Measurements from ENCODE around the gene TLCD3B. TPM values are rescaled to one million over a fixed set of nuclear protein-coding genes. Genes with fewer than 3 reads are reported as not detected.

TLCD3B gene, protein sequence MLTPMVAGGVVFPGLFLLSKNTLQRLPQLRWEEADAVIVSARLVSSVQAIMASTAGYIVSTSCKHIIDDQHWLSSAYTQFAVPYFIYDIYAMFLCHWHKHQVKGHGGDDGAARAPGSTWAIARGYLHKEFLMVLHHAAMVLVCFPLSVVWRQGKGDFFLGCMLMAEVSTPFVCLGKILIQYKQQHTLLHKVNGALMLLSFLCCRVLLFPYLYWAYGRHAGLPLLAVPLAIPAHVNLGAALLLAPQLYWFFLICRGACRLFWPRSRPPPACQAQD
- 1.3 TPM in 1 of 2 replicates, not detected in the other for total RNA-seq (2014; rRNA removed; shearing (Covaris generic))

DNA sequence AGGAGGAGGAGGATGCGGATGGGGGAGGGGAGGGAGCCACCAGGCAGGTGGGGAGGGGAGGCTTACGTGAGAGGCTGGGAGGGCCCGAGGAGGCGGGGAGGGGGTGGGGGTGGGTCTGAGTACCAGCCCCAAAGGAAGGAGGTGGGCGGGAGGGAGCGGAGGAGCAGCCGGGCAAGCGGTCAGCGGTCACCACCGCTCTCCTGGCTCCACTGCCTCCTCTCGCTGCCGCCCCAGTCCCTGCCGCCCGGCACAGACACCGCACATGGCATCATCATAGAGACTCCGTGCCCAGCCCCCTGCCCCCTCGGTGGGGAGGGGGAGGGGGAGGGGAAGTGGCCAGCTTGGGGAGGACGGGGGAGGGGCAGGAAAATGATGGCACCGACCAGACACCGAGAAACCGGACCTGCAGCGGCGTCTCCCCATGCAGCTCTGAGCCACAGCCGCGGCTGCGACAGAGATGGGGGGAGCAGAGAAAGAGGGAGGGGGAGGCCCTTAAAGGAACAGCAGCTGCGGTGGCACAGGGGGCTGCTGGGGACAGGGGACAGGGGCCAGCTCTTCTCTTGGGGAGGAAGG lies at the start of gene TLCD3B:
TLCD3B (minus strand) TSS at position 431 of the 573 bp plus-strand sequence. CDS start 744 bp downstream, outside the sequence.
- DNase-seq (ENCODE audit: low spot score): peak; percentile 80
- in situ Hi-C loops (cut with HindIII; ENCODE audit: low sequenced_read_pairs): no loop called here

DNA sequence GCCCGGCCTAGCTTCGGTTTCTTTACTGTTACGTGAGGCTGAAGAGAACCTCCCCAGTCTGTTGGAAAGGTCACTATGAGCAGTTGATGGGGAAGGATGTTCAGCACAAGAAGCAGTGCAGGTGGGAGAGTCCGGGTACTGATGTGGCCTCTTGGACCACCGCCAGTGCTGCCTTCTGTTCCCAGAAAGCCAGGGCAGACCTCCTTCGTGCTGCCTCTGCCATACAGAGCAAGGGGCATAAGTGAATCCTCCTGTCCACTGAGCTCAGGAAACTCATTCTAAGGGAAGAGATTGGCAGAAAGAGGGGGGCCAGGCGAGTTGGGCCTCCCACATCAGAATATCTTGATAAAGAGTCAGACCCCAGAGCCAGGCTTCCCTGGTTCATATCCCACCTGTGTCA lies 48.4 kb upstream of the TLCD3B start:
- DNase-seq (ENCODE audit: low spot score): peak; percentile 63
- in situ Hi-C loops (cut with HindIII; ENCODE audit: low sequenced_read_pairs): loop anchor here (5.0 kb wide), 1 partner anchor 38 kb away; no protein-coding TSS in a partner anchor

DNA sequence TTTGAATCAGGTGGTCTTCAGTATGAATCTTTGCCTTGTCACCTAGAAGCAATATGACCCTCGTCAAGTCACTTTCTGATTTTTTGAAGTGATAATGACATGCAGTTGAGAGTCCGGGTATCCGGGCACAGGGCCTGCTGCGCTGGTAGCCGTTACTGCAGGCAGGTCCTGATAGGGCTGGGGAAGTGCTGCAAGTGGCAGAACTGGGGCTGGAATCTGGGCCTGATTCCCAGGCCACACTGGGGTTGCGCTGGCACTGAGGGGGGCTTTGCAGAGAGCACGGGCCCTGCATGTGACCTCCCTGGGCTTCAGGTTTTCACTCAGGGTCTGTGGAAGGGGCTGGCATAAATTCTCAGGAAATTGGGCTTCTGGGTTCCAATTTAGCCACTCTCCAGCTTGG lies 47.7 kb upstream of the TLCD3B start:
- no peak for DNase-seq (ENCODE audit: low spot score)
- in situ Hi-C loops (cut with HindIII; ENCODE audit: low sequenced_read_pairs): loop anchor here (5.0 kb wide), 1 partner anchor 39 kb away; no protein-coding TSS in a partner anchor

DNA sequence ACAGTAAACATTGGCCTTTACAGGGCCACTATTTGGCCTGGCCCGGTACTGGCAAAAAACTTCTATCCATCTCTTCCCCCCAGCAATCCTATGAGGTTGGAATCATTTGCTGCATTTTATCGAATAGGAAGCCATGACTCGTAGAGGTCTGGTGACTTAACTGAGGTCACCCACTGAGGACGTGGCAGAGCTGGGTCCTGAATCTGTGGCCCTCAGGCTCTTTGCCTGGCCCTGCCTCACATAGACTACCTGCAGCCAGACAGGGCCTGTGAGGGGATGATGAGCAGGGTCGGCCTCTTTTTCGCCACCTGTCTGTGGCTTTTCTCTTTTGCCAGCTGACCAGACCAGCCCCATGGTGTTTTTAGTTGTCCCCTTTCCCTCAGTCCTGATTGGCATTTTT lies 46.6 kb upstream of the TLCD3B start:
- in situ Hi-C loops (cut with HindIII; ENCODE audit: low sequenced_read_pairs): loop anchor here (5.0 kb wide), 1 partner anchor 40 kb away; no protein-coding TSS in a partner anchor
- DNase-seq (ENCODE audit: low spot score): no peak

DNA sequence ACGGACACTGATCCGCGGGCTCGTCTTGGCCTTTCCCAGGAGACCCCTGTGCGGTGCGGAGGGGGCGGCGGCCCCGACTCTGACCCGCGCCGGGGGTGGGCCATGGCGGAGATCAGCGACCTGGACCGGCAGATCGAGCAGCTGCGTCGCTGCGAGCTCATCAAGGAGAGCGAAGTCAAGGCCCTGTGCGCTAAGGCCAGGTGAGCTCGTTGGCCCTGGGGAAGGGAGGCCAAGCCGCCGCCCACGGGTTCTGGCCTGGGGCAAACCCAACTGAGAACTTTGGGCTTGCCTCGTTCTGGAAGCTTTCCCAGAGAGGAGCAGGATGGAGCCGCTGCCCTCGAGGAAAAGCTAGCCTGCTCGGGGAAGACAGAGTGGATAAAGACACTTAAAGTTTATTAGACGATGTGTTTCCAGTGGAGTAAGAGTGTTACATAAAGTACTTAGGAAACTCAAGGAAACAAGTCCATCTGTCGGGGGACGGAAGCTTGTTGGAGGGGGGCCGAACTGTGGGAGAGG lies 45.3 kb upstream of the TLCD3B start:
- DNase-seq (ENCODE audit: low spot score): no peak
- in situ Hi-C loops (cut with HindIII; ENCODE audit: low sequenced_read_pairs): loop anchor here (5.0 kb wide), 1 partner anchor 41 kb away; no protein-coding TSS in a partner anchor

DNA sequence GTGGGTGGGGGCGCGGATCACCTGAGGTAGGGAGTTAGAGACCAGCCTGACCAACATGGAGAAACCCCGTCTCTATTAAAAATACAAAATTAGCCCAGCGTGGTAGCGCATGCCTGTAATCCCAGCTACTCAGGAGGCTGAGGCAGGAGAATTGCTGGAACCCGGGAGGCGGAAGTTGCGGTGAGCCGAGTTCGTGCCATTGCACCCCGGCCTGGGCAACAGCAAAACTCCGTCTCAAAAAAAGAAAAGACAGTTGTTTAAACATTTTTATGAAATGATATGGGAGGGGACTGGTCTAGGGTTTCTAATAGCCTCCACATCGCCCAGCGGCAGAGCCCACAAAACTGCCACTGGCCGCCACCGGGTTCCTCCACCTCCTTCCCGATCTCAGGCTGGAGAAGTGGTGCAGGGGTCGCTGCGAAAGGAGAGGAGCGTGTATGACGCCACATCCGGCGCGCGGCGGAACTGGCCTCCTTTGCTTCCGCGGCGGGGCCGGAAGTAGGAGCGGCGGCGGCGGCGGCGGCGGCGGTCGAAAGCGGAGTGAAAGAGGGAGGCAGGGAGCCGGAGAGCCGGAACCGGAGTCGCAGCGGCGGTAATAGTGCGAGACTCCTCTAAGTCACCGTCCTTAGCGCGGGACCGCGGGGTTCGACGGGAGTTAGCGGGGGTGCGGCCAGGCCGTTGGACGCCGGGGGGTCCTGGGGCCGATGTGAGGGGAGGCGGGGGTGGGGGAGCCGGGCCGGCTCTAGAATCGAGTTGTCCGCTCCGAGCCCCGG lies 44.6 kb upstream of the TLCD3B start, which contains the start of gene PPP4C:
PPP4C (plus strand) TSS at position 492 of the 773 bp plus-strand sequence. CDS start 384 bp downstream, outside the sequence.
- in situ Hi-C loops (cut with HindIII; ENCODE audit: low sequenced_read_pairs): loop anchor here (5.0 kb wide), 1 partner anchor 42 kb away; no protein-coding TSS in a partner anchor
- peak; percentile 89 for DNase-seq (ENCODE audit: low spot score)

DNA sequence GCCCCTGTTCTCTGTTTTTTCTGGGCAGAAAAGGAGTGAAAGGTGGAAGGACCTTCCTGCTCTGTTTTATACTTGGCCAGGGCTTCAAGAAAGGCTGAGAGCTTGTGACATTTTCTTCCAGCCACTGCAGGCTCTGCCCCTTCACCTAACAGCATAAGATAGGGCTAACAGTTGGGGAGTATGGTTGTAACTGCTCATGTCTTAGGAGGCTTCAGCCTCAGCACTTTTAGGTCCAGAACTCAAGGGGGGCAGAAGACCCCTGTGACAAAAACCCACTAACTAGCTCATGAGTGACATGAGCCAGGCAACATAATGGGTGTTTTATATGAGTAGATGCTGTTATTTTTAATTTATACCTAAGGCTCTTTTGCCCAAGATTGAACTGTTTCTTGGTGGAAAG lies 39.4 kb upstream of the TLCD3B start:
- in situ Hi-C loops (cut with HindIII; ENCODE audit: low sequenced_read_pairs): no loop called here
- DNase-seq (ENCODE audit: low spot score): no peak

DNA sequence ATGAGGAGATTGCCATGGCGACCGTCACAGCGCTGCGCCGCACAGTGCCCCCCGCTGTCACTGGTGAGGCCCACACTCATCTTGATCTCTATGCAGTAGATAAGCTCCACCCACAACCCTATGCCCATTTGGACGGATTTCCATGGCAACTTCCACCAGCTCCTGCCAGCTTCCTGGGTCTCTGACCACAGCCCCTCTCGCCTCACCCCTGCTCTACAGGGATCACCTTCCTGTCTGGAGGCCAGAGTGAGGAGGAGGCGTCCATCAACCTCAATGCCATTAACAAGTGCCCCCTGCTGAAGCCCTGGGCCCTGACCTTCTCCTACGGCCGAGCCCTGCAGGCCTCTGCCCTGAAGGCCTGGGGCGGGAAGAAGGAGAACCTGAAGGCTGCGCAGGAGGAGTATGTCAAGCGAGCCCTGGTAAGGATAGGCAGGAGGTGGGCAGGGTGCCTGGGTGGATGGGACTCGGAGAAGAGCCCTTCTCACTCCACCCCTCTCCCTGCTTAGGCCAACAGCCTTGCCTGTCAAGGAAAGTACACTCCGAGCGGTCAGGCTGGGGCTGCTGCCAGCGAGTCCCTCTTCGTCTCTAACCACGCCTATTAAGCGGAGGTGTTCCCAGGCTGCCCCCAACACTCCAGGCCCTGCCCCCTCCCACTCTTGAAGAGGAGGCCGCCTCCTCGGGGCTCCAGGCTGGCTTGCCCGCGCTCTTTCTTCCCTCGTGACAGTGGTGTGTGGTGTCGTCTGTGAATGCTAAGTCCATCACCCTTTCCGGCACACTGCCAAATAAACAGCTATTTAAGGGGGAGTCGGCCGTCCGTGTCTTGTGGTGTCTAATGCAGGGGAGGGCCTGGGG lies 38.8 kb upstream of the TLCD3B start:
- no peak for DNase-seq (ENCODE audit: low spot score)
- in situ Hi-C loops (cut with HindIII; ENCODE audit: low sequenced_read_pairs): no loop called here

DNA sequence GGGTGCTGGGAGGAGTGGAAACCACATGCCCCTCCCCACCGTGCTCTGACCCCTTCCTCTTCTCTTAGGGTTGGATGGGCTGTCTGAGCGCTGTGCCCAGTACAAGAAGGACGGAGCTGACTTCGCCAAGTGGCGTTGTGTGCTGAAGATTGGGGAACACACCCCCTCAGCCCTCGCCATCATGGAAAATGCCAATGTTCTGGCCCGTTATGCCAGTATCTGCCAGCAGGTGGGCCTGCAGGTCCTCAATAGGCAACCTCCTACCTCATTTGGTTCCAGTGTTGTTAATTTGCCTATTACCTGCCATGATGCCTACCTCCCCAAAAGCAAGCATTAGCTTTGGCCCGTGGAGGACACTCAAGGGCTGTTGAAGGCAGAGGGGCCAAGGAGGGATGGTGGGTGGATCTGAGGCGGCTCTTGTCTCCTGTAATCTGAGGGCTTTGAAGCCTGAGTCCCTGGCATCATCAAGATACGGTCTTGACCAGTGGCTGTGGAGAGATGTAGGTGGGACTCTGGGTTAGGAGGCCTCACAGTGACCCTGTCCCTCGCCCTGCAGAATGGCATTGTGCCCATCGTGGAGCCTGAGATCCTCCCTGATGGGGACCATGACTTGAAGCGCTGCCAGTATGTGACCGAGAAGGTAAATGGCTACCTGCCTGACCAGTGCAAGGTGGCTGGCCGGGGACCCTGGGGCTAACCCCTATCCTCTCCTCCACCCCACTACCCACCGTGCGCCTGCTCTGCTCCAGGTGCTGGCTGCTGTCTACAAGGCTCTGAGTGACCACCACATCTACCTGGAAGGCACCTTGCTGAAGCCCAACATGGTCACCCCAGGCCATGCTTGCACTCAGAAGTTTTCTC lies 37.9 kb upstream of the TLCD3B start:
- in situ Hi-C loops (cut with HindIII; ENCODE audit: low sequenced_read_pairs): no loop called here
- no peak for DNase-seq (ENCODE audit: low spot score)

DNA sequence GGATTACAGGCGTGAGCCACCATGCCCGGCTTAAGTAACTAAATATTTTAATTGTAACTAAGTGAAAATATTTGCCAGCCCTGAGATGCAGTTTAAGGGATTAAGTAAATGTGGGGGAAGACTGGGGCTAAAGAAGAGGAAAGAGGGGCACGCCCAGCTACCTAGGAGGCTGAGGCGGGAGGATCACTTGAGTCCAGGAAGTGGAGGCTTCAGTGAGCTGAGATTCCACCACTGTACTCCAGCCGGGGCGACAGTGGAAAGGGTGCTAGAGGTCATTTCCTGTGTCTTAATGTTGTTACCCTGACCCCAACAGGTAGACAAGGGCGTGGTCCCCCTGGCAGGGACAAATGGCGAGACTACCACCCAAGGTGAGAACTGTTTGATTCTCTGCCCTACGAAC lies 37.3 kb upstream of the TLCD3B start:
- DNase-seq (ENCODE audit: low spot score): no peak
- in situ Hi-C loops (cut with HindIII; ENCODE audit: low sequenced_read_pairs): no loop called here

DNA sequence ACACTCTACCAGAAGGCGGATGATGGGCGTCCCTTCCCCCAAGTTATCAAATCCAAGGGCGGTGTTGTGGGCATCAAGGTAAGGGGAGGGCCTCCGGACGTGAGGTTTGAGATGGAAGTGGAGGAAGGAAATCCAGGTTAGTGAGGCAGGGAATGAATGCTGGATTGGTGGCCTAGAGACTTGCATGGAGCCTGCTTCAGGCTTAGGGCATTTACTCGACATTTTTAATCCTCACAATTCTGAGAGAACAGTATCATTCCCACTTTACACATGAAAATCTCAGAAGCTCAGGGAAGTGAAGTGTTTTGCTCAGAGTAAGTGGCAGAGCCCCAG lies 36.5 kb upstream of the TLCD3B start:
- DNase-seq (ENCODE audit: low spot score): no peak
- in situ Hi-C loops (cut with HindIII; ENCODE audit: low sequenced_read_pairs): no loop called here

DNA sequence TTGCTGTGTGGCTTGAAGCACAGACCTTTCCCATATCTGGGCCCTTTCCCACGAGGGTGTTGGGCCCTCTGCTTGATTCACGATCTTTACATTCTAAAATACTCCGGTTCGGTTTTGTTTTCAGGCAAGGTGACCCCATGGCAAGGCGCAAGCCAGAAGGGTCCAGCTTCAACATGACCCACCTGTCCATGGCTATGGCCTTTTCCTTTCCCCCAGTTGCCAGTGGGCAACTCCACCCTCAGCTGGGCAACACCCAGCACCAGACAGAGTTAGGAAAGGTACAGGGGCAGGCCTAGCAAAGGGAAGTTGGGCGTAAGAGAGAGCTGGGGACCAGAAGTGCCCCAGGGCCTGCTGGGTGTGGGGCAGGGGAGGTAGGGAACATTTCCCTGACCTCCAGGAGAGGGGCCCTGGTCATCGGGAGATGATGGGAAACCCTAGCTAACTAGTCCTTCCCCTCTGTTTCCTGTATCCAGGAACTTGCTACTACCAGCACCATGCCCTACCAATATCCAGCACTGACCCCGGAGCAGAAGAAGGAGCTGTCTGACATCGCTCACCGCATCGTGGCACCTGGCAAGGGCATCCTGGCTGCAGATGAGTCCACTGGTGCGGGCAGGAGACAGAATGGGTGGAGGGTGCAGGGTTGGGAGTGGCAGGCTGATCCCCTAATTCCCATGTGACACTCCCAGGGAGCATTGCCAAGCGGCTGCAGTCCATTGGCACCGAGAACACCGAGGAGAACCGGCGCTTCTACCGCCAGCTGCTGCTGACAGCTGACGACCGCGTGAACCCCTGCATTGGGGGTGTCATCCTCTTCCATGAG lies 35.9 kb upstream of the TLCD3B start:
- in situ Hi-C loops (cut with HindIII; ENCODE audit: low sequenced_read_pairs): no loop called here
- DNase-seq (ENCODE audit: low spot score): no peak

DNA sequence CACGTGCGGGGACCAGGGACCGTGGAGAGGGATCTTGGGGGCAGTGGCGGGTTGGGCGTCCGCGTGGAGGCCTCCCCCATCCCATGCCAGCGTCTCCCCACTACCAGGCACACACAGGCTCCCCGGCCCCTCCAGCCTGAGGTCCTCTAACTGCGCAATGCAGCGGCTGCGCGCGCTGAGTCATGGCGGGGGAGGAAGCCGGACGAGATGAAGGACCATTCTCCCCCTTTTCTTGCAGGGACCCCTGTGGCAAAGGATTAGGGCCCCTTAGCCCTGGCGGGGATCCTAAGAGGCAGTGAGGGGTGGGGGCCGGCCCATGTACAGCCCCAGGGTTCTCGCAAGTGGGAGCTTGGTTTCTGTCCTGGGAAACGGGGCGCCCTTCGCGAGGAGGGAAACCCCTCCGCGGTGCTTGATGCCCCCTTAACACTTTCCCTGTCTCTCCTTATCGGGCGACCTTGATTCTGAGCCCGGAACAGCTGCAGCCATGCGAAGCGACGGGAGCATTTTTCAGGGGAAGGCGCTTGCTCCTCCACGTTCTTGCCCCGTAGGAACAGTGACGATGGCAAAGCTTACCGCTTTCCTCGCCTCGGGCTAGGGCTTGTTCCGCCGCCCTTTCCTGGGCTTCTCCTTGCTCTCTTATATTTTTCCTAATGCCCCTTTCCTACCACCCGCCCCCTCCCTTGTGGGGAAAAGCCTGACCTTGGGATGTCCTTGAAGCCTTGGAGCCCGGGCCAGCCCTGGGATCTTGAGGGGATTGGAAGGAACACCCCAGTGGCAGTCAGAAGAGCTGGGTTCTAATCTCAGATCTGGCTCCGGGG lies 35.1 kb upstream of the TLCD3B start:
- DNase-seq (ENCODE audit: low spot score): no peak
- in situ Hi-C loops (cut with HindIII; ENCODE audit: low sequenced_read_pairs): no loop called here

DNA sequence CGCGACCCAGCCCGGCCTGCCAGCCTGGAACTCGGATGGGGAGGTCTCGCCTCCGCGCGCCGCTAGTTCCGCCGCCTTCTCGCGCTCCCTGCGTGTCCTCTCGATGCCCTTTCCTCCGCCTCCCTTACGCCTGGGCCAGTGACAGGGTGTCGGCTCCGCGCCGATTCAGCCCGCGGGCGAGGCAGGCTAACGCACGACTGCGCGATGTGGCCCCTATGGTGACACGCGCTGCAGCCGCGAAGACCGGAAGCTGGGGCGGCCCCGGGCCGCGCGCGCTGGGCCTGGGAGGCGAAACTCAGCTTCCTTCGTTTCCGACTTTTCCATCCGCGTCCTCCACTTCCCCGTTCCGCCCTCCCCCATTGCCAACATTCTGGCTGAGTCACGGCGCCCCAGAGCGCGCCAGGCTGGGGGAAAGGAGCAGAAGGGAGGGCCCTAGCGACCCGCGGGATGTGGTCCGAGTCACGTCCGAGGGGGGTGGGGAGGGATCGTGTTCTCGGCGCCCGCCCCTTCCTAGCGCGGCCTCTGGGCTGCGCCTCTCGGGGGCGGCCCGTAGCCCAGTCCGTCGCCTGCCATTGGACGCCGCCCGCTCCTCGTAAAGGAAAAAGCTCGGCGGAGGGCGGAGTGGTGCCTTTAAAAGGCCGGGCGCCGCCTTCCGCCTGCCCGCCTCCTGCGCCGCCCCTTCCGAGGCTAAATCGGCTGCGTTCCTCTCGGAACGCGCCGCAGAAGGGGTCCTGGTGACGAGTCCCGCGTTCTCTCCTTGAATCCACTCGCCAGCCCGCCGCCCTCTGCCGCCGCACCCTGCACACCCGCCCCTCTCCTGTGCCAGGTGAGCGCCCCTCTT lies 34.3 kb upstream of the TLCD3B start, which contains the start of gene ALDOA:
ALDOA (plus strand) TSS at position 659 of the 841 bp plus-strand sequence. CDS start 1,138 bp downstream, outside the sequence.
- in situ Hi-C loops (cut with HindIII; ENCODE audit: low sequenced_read_pairs): no loop called here
- DNase-seq (ENCODE audit: low spot score): peak; percentile 98

DNA sequence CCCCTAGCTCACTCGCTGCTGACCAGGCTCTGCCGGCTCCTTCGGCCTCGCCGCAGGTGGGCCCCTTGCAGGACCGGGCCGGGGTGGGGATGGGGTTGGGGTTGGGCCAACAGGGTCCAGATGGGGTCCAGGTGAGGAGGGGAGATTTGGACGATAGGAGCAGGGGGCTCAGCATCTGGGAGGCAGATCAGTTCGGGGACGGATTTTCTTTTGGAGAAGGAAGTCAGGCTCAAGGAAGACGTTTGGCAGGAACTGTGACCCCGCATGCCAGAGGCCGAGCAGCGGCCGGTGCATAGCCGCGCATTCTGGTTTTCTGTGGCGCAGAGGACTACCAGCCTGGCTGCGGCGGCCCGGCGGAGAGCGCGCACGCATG lies 33.6 kb upstream of the TLCD3B start:
- in situ Hi-C loops (cut with HindIII; ENCODE audit: low sequenced_read_pairs): no loop called here
- no peak for DNase-seq (ENCODE audit: low spot score)

All from G401 (cell line).